ENCODE results near the gene PARVA.

Gene PARVA

GRCh38 chr11:12564012-12564411 is 186.6 kb downstream of the PARVA start:
- no peak for DNase-seq

DNA sequence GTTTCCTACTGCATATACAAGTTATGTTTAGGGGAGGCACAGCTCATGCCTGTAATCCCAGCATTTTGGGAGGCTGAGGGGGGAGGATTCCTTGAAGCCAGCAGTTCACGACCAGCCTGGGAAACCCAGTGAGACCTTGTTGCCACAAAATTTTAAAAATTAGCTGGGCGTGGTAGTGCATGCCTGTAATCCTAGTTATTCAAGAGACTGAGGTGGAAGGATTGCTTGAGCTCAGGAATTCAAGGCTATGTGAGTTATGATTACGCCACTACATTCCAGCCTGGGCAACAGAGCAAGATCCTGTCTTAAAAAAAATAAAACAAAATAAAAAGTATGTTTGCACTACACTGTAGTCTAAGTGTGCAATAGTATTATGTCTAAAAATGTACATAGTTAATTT is 188.0 kb downstream of the PARVA start:
- no peak for DNase-seq

- DNase-seq, result no peak
Observed at GRCh38 chr11:12567746-12568460, 190.5 kb downstream of the PARVA start.

- no peak for DNase-seq
Observed at GRCh38 chr11:12569499-12570425, 192.4 kb downstream of the PARVA start.

GRCh38 chr11:12573707-12574485 is 196.5 kb downstream of the PARVA start:
- DNase-seq, result no peak

GRCh38 chr11:12577725-12578644 is 200.6 kb downstream of the PARVA start:
- DNase-seq, result no peak

DNA sequence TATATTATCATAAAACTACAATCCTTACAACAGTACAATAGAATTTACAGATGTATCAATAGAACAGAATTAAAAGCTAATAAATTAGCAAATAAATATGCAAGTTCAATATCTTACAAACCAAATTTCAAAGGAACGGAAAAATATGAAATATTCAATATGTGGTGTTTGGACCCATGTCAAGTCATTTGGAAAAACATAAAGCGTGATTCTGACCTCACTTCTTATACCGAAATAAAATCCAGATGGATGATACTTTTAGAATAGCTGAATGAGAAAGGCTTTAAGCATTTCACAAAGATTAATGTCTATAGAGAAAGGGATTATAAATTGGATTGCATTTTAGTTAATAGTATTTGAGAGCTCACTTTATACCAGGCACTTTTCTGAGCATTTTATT is 204.0 kb downstream of the PARVA start:
- no peak for DNase-seq

DNA sequence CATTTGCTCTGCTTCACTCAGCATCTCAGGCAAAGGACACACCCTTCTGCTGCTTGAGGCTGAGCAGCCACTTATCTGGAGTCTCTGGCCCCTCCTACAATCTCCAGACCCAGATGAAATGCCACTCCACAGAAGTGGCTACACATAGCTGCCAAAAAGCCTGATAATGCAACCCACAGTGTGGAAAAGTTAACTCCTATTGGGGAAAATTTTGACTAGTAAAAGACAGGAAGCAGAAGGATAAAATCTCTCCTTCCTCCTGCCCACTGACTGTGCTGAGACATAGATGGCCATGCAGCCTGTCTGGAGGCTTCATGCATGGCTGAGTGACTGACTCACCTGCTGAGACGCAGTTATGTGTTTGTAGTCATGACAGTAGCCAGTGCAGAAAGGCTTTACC is 204.6 kb downstream of the PARVA start:
- no peak for DNase-seq

Measured in CD4-positive, alpha-beta T cell treated with Interleukin-10 for 1 hour (primary cell).